ENCODE measurements around the gene LMNA.
A peak's percentile ranks its signal among the peaks of the same experiment; 100 is the strongest.

Gene LMNA

DNA sequence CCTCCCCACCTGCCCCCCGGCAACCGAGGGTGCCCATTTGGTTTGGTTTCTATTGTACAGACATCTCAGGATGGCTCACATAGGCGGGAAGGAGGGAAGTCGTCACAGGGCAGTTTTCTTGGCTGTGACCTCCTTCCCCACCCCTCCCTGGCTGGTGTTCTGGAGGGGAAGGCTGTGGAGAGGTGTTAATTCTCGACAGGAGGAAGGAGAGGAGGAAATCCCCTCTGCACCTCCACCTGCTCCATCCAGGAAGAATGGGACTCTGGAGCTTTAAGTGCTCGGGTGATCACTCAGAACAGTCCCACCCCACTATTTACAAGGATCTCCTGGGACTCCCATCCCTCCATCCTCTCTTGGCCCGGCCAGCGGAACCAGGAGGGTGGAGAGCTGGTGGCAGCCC is 39.9 kb upstream of the LMNA start:
- Histone ChIP-seq H3K27me3 (ENCODE audit: insufficient read depth, low read length) (no peaks in the 10 kb centered on the region), H3K4me3 (ENCODE audit: low read length) (no peak overlapping the region), H3K9me3 (ENCODE audit: insufficient read depth, low read depth, low read length) (no peaks in the 10 kb centered on the region), H3K9ac (ENCODE audit: low read depth, low read length) (no peak overlapping the region), H3K4me1 (ENCODE audit: insufficient read depth, low read length) (peaks cover 71% of the 10 kb centered on the region), H3K27ac (ENCODE audit: low read depth, low read length) (peak overlapping the region; percentile 75), H3K36me3 (ENCODE audit: insufficient read depth, low read length) (peaks cover 44% of the 10 kb centered on the region)
- 57% methylated on average over 2 of the region's 8 CpGs for WGBS

DNA sequence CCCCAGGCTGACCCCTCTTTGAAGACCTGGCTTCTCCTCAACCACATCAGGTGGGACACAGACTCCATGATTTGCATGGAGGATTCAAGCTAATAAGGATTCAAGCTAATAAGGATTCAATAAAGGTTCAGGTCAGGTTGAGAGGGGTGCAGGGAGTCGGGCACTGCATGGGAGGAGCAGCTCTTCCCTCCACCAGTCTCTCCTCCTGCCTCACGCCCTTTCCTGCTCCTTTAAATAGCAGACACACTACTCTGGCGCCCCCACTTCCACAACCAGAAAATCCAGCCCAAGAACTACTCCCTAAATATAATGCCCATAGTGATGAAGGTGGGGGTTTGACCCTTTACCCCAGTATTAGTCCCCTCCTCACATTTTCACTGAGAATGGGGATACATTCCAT is 39.3 kb upstream of the LMNA start:
- 30% methylated on average over 2 of the region's 3 CpGs for WGBS
- Histone ChIP-seq H3K9ac (ENCODE audit: low read depth, low read length) (no peak overlapping the region), H3K4me3 (ENCODE audit: low read length) (no peak overlapping the region; the same call in 1 of the 2 replicates)

GRCh38 chr1:156075775-156076204 is 38.7 kb upstream of the LMNA start:
- peaks cover 74% of the 10 kb centered on the region for H3K4me1 ChIP-seq (ENCODE audit: insufficient read depth, low read length)
- no peak overlapping the region for H3K9ac ChIP-seq (ENCODE audit: low read depth, low read length)
- WGBS = 39% methylated on average over 3 of the region's 4 CpGs
- H3K4me3 ChIP-seq (ENCODE audit: low read length) = no peak overlapping the region
- no peaks in the 10 kb centered on the region for H3K9me3 ChIP-seq (ENCODE audit: insufficient read depth, low read depth, low read length)
- H3K27me3 ChIP-seq (ENCODE audit: insufficient read depth, low read length) = no peaks in the 10 kb centered on the region
- H3K27ac ChIP-seq (ENCODE audit: low read depth, low read length) = peak overlapping the region; percentile 21; the same call in 1 of the 2 replicates
- H3K36me3 ChIP-seq (ENCODE audit: insufficient read depth, low read length) = peaks cover 38% of the 10 kb centered on the region

More for the DNA sequence above, 39.3 kb upstream of the LMNA start:
- Histone ChIP-seq H3K27me3 (ENCODE audit: insufficient read depth, low read length) (no peaks in the 10 kb centered on the region), H3K9me3 (ENCODE audit: insufficient read depth, low read depth, low read length) (no peaks in the 10 kb centered on the region), H3K27ac (ENCODE audit: low read depth, low read length) (peak overlapping the region; percentile 75), H3K36me3 (ENCODE audit: insufficient read depth, low read length) (peaks cover 40% of the 10 kb centered on the region), H3K4me1 (ENCODE audit: insufficient read depth, low read length) (peaks cover 74% of the 10 kb centered on the region)

GRCh38 chr1:156076609-156077429 is 37.7 kb upstream of the LMNA start:
- H3K4me1 ChIP-seq (ENCODE audit: insufficient read depth, low read length) = peaks cover 72% of the 10 kb centered on the region
- peak overlapping the region; percentile 29 for H3K27ac ChIP-seq (ENCODE audit: low read depth, low read length)
- H3K36me3 ChIP-seq (ENCODE audit: insufficient read depth, low read length) = peaks cover 37% of the 10 kb centered on the region
- H3K9ac ChIP-seq (ENCODE audit: low read depth, low read length) = peak overlapping the region; percentile 51; the same call in 1 of the 2 replicates
- H3K4me3 ChIP-seq (ENCODE audit: low read length) = peak overlapping the region; percentile 6
- H3K27me3 ChIP-seq (ENCODE audit: insufficient read depth, low read length) = no peaks in the 10 kb centered on the region
- no peaks in the 10 kb centered on the region for H3K9me3 ChIP-seq (ENCODE audit: insufficient read depth, low read depth, low read length)
- WGBS = 39% methylated on average over 73 of the region's 73 CpGs

DNA sequence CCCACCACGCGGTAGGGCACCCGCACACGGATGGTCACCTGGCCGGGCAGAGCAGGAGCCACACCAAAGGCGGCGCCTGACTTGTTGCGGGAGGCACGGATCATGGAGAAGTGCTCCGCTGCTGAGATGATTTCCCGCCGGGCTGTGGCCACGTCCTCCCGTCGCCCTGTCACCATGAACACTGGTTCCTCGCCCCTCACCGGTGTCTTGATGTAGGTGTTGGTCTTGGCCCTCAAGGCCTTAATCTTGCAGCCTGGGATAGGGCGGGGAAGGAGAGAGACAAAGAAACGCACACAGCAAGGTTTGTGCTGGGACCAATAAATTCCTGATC is 37.1 kb upstream of the LMNA start:
- H3K9me3 ChIP-seq (ENCODE audit: insufficient read depth, low read depth, low read length) = no peaks in the 10 kb centered on the region
- no peaks in the 10 kb centered on the region for H3K27me3 ChIP-seq (ENCODE audit: insufficient read depth, low read length)
- peak overlapping the region; percentile 51; the same call in 1 of the 2 replicates for H3K9ac ChIP-seq (ENCODE audit: low read depth, low read length)
- peak overlapping the region; percentile 6 for H3K4me3 ChIP-seq (ENCODE audit: low read length)
- H3K27ac ChIP-seq (ENCODE audit: low read depth, low read length) = peak overlapping the region; percentile 29
- H3K4me1 ChIP-seq (ENCODE audit: insufficient read depth, low read length) = peaks cover 70% of the 10 kb centered on the region
- peaks cover 35% of the 10 kb centered on the region for H3K36me3 ChIP-seq (ENCODE audit: insufficient read depth, low read length)
- WGBS = 72% methylated on average over 19 of the region's 19 CpGs

GRCh38 chr1:156078728-156079127 is 35.8 kb upstream of the LMNA start:
- H3K4me1 ChIP-seq (ENCODE audit: insufficient read depth, low read length) = peaks cover 57% of the 10 kb centered on the region
- no peak overlapping the region for H3K9ac ChIP-seq (ENCODE audit: low read depth, low read length)
- no peaks in the 10 kb centered on the region for H3K9me3 ChIP-seq (ENCODE audit: insufficient read depth, low read depth, low read length)
- WGBS = 79% methylated on average over 5 of the region's 5 CpGs
- H3K27me3 ChIP-seq (ENCODE audit: insufficient read depth, low read length) = no peaks in the 10 kb centered on the region
- peaks cover 30% of the 10 kb centered on the region for H3K36me3 ChIP-seq (ENCODE audit: insufficient read depth, low read length)
- no peak overlapping the region for H3K27ac ChIP-seq (ENCODE audit: low read depth, low read length)
- peak overlapping the region; percentile 29; the same call in 1 of the 2 replicates for H3K4me3 ChIP-seq (ENCODE audit: low read length)

GRCh38 chr1:156079762-156080161 is 34.7 kb upstream of the LMNA start:
- H3K9me3 ChIP-seq (ENCODE audit: insufficient read depth, low read depth, low read length) = no peaks in the 10 kb centered on the region
- peaks cover 28% of the 10 kb centered on the region for H3K36me3 ChIP-seq (ENCODE audit: insufficient read depth, low read length)
- H3K9ac ChIP-seq (ENCODE audit: low read depth, low read length) = no peak overlapping the region; the same call in 1 of the 2 replicates
- no peaks in the 10 kb centered on the region for H3K27me3 ChIP-seq (ENCODE audit: insufficient read depth, low read length)
- peak overlapping the region; percentile 97 for H3K4me3 ChIP-seq (ENCODE audit: low read length)
- H3K4me1 ChIP-seq (ENCODE audit: insufficient read depth, low read length) = peaks cover 54% of the 10 kb centered on the region
- WGBS = 65% methylated on average over 5 of the region's 5 CpGs
- H3K27ac ChIP-seq (ENCODE audit: low read depth, low read length) = no peak overlapping the region

- Histone ChIP-seq H3K4me1 (ENCODE audit: insufficient read depth, low read length) (peaks cover 51% of the 10 kb centered on the region), H3K4me3 (ENCODE audit: low read length) (peak overlapping the region; percentile 97), H3K9ac (ENCODE audit: low read depth, low read length) (peak overlapping the region; percentile 93), H3K36me3 (ENCODE audit: insufficient read depth, low read length) (peaks cover 24% of the 10 kb centered on the region), H3K27me3 (ENCODE audit: insufficient read depth, low read length) (no peaks in the 10 kb centered on the region), H3K9me3 (ENCODE audit: insufficient read depth, low read depth, low read length) (no peaks in the 10 kb centered on the region), H3K27ac (ENCODE audit: low read depth, low read length) (peak overlapping the region; percentile 97)
- under 1% methylated on average over 7 of the region's 8 CpGs for whole genome bisulfite sequencing
These were observed 34.2 kb upstream of the LMNA start for GRCh38 chr1:156080241-156080862.

- Histone ChIP-seq H3K36me3 (ENCODE audit: insufficient read depth, low read length) (peaks cover 24% of the 10 kb centered on the region), H3K9ac (ENCODE audit: low read depth, low read length) (peak overlapping the region; percentile 93), H3K27me3 (ENCODE audit: insufficient read depth, low read length) (no peaks in the 10 kb centered on the region), H3K4me3 (ENCODE audit: low read length) (peak overlapping the region; percentile 97), H3K27ac (ENCODE audit: low read depth, low read length) (peak overlapping the region; percentile 97), H3K9me3 (ENCODE audit: insufficient read depth, low read depth, low read length) (no peaks in the 10 kb centered on the region), H3K4me1 (ENCODE audit: insufficient read depth, low read length) (peaks cover 47% of the 10 kb centered on the region)
- WGBS = 4% methylated on average over 4 of the region's 4 CpGs
These were observed 33.7 kb upstream of the LMNA start for GRCh38 chr1:156080863-156081179.

DNA sequence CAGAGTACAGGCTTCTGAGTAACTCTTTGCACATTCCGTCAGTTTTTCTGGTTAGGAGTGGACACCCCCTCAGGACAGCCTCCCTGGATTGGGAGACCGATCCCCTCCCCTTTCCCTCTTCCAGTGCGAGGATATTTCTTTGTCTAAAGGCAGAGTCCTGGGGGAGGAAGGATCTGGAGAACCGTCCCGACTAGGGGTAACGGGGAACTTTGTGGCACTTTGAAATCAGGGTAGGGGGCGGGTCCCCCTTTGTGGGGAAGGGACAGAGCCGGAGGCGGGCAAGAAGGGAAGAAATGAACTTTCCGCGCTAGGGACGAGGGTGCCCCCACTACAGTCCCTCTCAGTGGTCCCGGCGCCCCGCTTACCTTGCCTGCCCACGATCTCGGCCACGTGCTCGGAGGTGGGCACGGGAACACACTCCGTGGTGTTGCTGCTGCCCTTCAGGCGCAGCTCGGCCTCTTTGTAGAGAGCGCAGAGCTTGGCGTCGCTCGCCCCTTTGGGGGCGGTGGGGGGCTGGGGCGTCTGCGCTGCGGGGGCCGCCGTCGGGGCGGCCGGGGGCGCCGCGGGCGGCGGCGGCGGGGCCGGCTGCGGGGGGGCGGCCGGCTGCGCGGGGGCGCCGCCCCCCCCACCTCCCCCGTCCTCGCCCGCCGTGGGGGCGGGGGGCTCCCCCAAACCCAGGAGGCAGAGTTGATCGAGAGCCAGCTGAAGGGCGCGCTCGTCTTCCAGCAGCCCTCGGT is 33.2 kb upstream of the LMNA start:
- H3K36me3 ChIP-seq (ENCODE audit: insufficient read depth, low read length) = peaks cover 19% of the 10 kb centered on the region
- H3K9me3 ChIP-seq (ENCODE audit: insufficient read depth, low read depth, low read length) = no peaks in the 10 kb centered on the region
- H3K4me1 ChIP-seq (ENCODE audit: insufficient read depth, low read length) = peaks cover 46% of the 10 kb centered on the region
- peak overlapping the region; percentile 97 for H3K27ac ChIP-seq (ENCODE audit: low read depth, low read length)
- peak overlapping the region; percentile 93 for H3K9ac ChIP-seq (ENCODE audit: low read depth, low read length)
- no peaks in the 10 kb centered on the region for H3K27me3 ChIP-seq (ENCODE audit: insufficient read depth, low read length)
- peak overlapping the region; percentile 97 for H3K4me3 ChIP-seq (ENCODE audit: low read length)
- WGBS = under 1% methylated on average over 57 of the region's 61 CpGs

- Histone ChIP-seq H3K4me3 (ENCODE audit: low read length) (peak overlapping the region; percentile 97), H3K9me3 (ENCODE audit: insufficient read depth, low read depth, low read length) (no peaks in the 10 kb centered on the region), H3K36me3 (ENCODE audit: insufficient read depth, low read length) (peaks cover 16% of the 10 kb centered on the region), H3K27me3 (ENCODE audit: insufficient read depth, low read length) (no peaks in the 10 kb centered on the region), H3K27ac (ENCODE audit: low read depth, low read length) (peak overlapping the region; percentile 97), H3K9ac (ENCODE audit: low read depth, low read length) (peak overlapping the region; percentile 88), H3K4me1 (ENCODE audit: insufficient read depth, low read length) (peaks cover 43% of the 10 kb centered on the region)
- 0% methylated on average over 5 of the region's 10 CpGs for WGBS
These were observed 32.6 kb upstream of the LMNA start for GRCh38 chr1:156081917-156082308.
